NOMO-1 treated with dmso at 0.1 percent for 144 hours (cell line): Measurements from ENCODE around the gene LMBR1L.
"Not testable (repeated sequence)": the region's sequence is repeated elsewhere in the genome, so short reads cannot be mapped to it uniquely, and the experiment has no call there.

Experiments
- DNase-seq: peaks from one replicate; lab custom pipeline; 2025; ENCODE audit not compliant: unreplicated experiment; lab: John Stamatoyannopoulos, UW

The LMBR1L gene

DNA sequence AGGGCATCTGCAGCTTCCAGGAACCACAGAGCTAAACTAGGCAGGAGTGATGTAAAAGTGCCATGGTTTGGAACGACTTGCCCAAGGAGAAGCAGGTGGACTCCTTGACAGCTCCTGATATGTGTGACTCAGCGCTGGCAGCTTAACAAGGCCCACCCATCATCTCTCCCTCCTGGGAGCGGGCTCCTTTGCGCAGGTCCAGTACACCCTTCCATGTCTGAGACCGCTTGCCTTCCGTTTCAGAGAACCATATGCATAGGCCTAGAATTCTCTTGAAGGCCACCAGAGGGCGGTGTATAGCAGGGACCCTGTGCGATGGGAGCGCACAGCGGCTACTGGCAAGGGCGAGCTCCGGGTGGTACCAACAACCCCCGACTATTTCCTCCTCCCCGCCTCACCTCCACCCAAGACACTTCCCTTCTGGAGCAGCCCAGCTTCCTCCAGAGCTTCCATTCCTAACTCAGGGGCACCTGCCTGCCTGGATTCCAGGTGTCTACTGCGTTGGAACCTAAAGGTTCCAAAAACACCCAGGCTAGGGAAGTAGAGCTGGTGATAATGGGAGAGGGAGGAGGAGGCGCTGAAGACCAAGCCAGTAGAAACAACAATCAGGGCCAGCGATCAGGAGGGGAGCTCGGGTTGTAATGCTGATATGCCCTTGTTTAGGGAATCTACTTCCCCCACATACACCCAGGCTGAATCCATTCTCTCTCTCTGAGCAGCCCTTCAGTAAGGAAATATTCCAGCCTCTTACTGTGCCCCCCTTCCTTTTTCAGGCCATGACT is 22.3 kb downstream of the LMBR1L start:
- peak; percentile 81 for DNase-seq

DNA sequence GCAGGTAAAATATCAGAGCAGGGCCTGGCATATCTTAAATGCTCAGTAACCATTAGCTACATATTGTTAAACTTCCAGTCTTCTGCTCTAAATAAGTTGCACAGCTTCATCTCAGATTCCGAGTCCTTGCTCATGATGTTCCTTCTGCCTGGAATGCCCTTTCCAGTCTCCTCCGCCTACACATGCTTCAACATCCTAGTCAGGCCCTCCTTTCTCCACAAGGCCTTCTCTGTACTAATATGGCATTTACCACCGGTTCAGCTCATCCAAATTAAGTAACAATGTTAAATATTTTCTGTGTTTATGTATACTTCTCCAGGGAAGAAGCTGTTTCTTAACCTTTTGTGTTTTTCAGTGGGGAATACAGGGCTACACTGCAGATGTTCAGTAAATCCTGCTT is 24.5 kb downstream of the LMBR1L start:
- DNase-seq = no peak

DNA sequence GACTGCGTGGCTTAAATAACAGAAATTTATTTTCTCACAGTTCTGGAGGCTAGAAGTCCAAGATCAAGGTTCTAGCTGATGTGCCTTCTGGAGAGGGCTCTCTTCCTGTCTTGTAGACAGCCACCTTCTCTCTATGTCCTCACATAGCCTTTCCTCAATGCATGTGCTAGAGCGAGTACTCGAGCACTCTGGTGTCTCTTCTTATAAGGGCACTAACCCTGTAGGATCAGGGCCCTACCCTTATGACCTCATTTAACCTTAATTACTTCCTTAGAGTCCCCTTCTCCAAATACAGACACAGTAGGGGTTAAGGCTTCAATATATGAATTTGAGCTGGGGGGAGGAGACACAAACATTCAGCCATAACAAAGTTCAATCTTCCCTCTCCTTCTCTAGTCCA is 26.2 kb downstream of the LMBR1L start:
- no peak for DNase-seq

DNA sequence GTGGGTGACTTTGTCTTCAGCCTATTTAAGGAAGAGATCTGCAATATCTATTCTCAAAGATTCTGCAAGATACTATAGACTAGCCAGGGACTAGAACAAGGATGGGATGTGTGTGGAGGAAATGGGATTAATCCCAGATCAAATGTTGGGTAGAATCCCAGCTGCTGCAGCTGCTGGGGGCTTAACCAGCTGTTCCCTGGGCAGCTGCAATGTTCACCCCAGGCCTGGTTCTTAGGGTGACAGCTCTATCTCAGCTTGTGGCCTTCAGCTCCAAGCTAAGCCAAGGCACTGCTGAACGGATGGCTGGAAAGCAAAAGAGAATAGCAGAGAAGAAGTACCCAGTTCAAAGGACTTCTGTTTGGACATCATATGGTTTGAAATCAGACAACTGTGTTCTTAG is 30.9 kb downstream of the LMBR1L start:
- no peak for DNase-seq

DNA sequence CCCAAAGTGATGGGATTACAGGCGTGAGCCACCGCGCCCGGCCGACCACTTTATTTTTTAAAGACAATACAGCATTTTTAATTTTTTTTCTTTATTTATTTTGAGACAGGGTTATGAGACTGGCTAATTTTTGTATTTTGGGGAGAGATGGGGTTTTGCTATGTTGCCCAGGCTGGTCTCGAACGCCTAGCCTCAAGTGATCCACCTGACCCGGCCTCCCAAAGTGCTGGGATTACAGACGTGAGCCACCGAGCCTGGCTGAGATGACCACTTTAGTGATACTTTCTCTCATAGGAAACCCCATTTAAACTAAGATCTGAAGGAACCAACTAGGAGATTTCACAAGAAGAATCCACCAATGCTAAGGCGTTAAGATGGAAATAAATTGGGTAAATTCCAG is 39.7 kb downstream of the LMBR1L start:
- DNase-seq = no peak

DNA sequence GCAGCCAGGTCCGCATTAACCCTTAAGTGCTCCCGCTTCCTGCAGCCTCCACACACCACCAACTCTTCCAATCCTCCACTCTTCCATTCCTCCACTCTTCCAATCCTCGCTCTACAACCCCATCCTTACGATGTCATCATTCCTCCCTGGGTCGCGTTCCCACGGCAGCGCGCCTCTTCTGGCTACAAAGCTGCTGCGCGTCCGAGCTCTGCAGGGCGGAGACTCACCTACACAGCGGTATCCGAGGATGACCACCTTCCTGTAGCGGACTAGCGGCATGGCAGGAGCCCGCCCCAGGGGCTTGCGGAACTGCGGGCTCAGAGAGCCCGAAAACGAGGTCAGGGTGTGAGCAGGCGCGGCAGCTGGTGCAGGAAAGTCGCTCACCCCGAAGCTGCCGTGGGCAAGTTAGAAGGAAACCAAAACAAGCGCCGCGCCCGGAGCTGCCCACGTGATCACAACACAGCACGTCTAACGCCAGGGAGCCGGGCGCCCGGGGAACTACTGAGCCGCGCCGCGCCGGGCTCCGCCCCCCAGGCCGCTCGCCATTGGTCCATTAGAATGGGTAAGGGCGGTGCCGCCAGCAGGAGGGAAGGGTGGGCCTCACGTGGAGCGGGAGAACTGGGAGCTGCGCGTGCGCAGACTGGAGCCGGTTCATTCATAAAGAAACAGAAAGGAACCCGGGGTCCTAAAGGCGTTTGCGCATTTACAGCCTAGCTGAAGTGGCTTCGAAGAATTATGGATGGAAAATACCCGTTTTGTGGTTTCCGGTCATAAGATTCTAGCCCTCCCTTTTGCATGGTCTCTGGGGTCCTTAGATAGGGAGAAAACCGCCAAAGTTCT is 40.9 kb downstream of the LMBR1L start, which contains the start of gene RHEBL1:
TSS of gene RHEBL1 (minus strand) at position 473 of the 840 bp plus-strand sequence. CDS start at position 279, 194 bp downstream.
- DNase-seq = peak; percentile 96

DNA sequence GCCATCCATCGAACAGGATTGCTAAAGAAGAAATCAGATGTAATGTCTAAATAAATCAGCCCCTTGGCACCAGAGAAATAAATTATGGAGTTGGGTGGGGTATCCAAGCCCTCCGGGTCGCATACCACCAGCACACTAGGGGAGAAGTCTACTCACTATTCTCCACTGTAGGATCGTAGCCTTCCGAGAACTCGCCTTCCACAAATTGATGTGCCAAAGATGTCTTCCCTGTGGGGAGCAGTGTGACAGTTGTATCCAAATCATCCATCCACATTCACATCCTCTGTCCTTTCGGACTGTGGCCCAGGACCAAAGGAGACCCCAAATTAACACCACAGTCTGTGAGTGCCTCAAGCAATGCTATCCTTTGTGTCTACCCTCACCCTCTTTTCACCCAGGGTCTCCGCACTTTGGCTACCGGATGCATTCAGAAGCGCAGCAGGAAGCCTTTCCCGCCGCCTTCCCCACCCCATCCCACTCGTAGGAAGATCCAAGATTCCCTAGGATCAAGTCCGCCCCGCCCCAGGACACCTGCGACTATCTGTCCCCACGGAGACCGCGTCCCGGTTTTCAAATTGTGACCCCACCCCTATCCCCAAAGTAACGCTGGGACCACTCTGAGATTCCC is 41.7 kb downstream of the LMBR1L start:
- DNase-seq = no peak

DNA sequence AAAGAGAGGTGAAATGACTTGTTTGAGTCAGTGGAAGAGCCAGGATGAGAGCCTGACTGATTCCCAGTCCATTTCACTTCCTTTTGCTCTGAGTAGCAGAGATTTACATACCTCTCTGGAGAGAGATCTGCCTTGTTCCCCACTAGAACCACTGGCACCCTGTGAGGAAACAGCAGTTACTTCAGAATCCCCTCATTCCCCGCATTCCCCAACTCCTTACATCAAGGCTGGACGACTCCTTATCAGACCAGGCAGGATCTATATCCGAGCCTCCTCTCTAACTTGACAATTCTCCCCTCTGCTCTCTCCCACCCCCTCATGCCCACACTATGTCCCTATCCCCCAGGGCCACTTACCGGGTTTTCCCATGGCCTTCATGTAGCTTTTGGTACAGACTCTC is 44.5 kb downstream of the LMBR1L start:
- DNase-seq = no peak

DNA sequence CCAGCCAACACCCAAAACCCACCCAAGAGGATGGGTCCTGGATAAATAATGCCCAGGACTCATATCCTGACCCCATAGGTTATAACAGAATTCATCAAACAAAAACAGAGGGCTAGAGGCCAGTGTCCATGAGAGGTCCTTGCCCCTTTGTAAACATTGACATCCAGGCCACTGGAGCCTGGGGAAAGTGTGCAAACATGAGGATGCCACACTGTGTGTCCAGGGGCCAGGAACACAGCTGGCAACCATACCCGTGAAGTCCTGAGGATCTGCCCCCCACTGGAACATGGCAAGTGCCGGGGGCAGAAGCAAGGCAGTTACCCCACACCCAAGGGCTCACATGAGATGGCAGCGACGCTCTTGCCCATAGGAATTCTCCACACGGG is 45.9 kb downstream of the LMBR1L start:
- DNase-seq = no peak

DNA sequence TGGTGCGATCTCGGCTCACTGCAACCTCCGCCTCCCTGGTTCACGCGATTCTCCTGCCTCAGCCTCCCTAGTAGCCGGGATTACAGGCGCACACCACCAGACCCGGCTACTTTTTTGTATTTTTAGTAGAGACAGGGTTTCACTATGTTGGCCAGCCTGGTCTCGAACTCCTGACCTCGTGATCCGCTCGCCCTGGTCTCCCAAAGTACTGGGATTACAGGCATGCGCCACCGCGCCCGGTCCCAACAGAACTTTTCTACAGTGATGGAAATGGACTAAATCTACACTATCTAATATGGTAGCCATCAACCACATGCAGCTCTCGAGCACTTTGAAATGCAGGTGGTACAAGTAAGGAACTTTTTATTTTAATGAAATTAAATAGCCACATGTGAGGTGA is 48.7 kb downstream of the LMBR1L start:
- DNase-seq = not testable (repeated sequence)

DNA sequence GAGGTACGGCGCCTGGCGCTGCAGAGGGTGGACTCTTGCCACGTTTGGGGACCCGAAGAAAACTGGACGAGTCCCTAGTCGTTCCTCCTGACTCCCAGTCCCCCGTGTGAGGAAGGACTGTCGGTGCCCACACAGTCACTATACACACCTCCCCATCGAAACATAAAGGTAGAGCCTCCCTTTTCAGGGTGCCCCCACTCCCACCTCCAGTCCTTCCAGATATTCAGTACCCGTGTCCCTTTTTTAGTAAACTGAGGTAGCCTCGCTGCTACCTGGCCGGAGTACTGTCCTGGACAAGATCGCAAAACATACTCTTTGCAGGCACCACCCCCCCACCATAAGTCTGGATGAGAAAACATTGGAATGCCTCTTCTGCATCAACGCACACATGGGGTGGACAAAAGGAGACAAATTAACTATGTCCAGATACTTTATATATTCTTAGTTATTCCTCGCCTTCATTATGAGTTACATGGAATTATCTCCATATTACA is 49.4 kb downstream of the LMBR1L start:
- DNase-seq = no peak

DNA sequence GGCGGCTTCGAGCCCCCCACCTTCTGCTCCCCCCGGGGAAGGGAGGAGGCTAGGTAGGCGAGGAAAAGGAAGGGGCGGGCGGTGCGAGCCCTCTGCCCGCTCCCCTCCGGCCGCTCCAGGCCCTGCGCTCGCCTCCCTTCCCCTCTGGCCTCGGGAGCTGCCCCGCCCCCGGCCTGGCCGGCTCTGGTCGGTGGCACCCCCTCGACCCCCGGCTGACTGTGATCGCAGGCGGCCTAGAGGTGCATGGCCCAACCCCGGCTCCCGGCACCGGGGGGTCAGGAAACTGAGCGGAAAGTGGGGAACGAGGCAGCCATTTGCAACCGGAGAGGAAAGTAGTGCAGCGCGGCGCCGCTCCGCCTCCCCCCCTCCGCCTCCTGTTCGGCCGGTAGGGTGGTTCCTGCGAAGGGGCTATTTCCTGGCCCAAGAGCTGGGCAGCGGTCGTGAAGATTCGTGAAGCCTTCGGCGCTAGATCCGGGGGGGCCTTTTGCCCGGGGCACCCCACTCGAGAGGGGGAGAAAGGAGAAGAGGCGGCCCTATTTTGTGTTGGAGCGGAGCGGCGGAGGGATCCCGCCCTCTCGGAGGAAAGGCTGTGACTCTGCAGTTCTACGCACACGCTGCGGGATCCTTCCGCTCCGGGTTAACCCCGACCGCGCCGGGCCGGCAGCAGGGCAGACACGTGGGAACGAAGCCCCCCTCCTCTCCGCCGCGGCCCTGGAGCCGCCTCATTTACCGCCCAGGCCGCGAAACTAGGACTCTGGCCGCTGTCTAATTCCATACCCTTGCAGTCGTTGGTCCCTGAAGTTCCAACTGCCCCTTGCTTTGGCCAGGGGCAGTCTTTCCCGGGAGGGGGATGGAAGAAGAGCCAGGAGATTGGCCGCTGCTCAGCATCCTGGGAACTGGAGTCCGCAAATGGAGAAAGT is 50.1 kb downstream of the LMBR1L start, which contains the start of gene KMT2D:
TSS of gene KMT2D (minus strand) at position 558 of the 920 bp plus-strand sequence. CDS start 5,470 bp downstream, outside the sequence.
- DNase-seq = peak; percentile 86

DNA sequence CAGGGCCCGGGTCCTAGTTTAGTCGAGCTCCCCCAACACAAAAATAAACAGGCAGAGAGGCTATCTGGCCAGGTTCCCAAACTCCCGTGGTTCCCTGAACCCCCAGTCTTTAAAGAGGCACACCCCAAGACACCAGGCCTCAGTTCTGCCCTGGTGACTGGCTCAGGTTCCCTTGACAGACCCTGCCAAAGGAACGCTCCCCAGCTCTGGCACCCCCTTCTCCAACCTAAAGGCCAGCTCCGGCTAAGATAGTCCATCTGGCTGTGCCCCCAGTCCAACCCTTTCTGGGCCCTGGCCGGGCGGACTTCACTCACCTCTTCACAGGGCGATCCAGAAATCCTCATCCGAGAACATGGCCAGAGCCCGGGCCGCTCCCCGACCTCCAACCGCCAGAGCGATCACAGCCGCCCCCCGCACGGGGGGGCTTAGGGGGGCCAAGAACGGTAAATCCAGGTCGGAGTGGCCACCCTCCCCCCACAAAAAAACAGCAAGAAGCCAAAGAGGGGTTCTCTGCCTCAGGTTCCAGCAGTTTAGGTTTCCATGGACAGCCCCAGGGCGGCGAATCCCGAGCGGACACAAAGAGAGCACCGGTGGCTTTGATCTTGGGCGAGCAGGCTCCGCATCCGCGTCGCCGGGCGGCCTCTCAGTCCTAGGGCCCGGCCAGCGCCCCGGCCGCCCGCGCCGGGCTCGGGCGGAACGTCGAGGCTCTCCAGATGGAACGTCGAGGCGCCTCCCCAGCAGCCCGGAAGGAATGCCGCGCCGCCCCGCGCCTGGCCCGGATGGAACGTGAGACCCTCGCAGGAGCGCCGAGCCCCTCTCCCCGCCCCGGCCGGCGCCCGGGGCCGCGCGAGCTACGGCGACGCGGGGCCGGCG is 51.1 kb downstream of the LMBR1L start:
- no peak for DNase-seq

DNA sequence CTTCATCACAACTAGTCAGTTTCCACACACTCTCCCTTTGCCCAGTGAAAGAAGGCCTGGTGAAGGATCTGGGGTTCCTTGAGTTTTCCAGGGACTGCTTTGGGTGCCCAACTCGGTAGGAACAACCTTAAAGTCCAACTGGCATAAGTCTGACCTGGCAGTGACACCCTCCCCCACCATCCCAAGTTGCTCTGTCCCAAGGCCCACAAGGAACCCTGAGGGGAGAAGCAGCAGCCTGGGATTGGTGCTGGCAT is 51.7 kb downstream of the LMBR1L start:
- no peak for DNase-seq

DNA sequence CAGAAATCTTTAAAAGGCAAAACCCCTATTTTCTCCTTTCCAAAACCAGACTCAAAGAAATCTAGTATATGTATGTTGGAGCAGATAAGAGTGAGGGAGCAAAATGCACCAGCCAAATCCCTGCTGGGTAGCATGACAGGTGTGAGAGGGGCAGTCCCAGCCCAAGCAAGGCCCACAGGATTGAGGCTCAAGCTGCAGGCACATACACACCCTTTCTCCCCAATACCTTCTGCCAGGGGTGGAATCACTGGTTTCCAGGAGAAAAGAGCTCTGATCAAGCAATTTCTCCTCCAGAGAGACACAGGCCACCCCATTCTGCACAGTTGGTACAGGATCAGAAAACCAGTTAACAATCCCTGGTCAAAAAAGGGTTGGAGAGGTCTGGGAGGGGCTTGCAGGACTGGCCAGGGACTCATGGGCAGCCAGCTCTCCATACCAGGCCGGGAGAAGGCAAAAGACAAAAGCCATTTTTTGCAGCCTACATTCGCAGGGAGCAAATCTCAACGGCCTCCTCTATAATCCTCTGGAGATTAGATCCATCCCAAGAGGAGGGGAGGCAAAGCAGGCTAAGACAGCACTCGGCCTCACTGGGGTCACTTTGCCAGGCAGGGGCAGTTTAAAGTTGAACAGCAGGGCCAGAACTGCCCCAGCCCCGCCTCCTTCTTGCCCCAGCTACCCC is 52.1 kb downstream of the LMBR1L start:
- DNase-seq = no peak

DNA sequence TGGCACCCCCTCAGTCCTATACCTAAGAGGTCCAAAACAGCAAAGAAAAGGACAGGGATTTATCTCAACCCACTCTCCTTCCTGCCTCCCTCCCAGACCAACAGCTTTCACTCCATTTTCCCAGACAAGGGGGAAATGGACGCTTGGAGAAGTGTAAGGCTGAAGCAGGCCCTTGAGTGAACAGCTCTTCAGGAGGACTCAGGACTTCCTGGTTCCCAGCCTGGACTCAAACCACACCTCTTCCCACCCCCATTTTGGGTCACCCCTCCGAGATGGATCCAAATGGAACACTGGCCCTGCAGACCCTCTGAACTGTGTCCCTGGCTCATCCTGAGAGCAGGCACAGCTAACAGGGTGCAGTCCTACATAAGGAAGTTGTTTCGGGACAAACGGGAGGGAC is 52.8 kb downstream of the LMBR1L start:
- DNase-seq = no peak

DNA sequence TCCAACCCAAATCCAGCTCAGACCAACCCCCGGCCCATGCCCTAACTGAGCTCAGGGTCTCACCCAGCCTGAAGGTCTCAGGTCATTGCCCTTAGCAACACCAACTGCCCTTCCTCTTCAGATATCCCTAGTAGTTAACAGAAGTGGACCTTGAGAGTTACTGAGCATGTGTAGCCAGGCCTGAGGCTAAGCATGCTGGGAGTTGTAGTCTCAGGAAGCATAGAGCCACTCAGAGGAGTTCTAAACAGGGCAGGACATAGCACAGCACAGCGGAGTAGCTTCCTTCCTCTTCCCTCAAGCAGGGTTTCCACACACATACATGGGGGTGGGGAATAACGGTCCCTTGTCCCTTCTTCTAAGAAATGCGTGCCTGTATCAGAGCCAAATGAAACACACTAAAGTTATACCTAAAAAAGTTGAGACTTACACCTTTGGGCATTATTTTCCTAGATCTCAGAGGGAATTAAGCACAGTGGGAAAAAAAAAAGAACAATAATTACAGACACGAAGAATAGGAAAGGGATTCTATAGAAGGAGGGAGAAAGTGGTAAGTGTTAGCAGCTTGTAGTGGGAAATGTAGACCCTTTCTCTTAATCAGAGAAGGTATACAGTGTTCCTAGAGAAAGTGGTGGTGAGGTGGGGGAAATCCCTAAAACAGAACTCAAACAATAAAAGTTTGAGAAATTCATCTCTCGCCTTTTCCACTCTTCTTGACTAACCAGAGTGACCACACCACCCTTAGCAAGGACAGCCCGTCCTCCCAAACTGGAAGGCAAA is 54.5 kb downstream of the LMBR1L start:
- peak; percentile 73 for DNase-seq

DNA sequence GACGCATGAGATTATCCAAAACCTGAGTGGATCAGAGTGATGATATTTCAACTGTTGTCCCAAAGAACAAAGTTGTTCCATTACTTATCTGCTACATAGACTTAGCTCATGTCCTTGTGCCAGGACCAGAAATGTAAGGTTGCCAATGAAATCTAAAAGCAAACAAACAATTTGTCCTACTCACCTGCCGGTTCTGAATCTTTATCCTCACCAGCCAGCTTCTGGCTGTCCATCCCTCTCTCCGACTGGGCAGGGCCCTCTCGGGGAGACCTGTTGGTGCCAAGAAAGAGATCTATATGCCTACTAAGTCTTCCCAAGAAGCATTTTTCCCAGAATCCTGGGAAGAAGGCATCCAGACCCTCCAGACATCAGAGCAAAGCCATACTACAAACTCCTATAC is 55.6 kb downstream of the LMBR1L start:
- DNase-seq = no peak
